ENCODE results near the gene IFIH1.

IFIH1 gene

GRCh38 chr2:162328424-162329157 is 10.1 kb upstream of the IFIH1 start:
- Histone ChIP-seq H3K36me3 (ENCODE audit: control insufficient read depth in 1 of 2, insufficient read depth in 2 of 2, low read length in 2 of 2) (no peaks in the 10 kb centered on the region), H3K4me1 (ENCODE audit: control insufficient read depth in 1 of 2, insufficient read depth in 2 of 2, low read length in 2 of 2) (no peaks in the 10 kb centered on the region), H3K4me3 (ENCODE audit: low read depth in 1 of 2, low read length in 2 of 2) (no peak overlapping the region), H3K27me3 (ENCODE audit: low read depth, low read length) (no peaks in the 10 kb centered on the region), H3K9me3 (ENCODE audit: control insufficient read depth in 1 of 2, low read length in 2 of 2) (no peaks in the 10 kb centered on the region), H3K27ac (ENCODE audit: low read length) (no peak overlapping the region)

DNA sequence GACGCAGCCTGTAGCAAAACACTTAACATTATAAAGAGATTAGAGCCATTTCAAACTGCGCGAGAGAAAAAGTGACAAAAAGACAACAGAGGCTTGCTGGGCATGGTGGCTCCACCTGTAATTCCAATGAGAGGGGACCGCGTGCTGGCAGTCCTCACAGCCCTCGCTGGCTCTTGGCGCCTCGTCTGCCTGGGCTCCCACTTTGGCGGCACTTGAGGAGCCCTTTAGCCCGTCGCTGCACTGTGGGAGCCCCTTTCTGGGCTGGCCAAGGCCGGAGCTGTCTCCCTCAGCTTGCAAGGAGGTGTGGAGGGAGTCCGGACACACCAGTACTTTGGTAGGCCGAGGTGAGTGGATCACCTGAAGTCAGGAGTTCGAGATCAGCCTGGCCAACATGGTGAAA is 9.3 kb upstream of the IFIH1 start:
- H3K27me3 ChIP-seq (ENCODE audit: low read depth, low read length) = no peaks in the 10 kb centered on the region
- no peaks in the 10 kb centered on the region for H3K36me3 ChIP-seq (ENCODE audit: control insufficient read depth in 1 of 2, insufficient read depth in 2 of 2, low read length in 2 of 2)
- no peaks in the 10 kb centered on the region for H3K4me1 ChIP-seq (ENCODE audit: control insufficient read depth in 1 of 2, insufficient read depth in 2 of 2, low read length in 2 of 2)
- H3K9me3 ChIP-seq (ENCODE audit: control insufficient read depth in 1 of 2, low read length in 2 of 2) = no peaks in the 10 kb centered on the region
- no peak overlapping the region for H3K27ac ChIP-seq (ENCODE audit: low read length)
- H3K4me3 ChIP-seq (ENCODE audit: low read depth in 1 of 2, low read length in 2 of 2) = no peak overlapping the region

DNA sequence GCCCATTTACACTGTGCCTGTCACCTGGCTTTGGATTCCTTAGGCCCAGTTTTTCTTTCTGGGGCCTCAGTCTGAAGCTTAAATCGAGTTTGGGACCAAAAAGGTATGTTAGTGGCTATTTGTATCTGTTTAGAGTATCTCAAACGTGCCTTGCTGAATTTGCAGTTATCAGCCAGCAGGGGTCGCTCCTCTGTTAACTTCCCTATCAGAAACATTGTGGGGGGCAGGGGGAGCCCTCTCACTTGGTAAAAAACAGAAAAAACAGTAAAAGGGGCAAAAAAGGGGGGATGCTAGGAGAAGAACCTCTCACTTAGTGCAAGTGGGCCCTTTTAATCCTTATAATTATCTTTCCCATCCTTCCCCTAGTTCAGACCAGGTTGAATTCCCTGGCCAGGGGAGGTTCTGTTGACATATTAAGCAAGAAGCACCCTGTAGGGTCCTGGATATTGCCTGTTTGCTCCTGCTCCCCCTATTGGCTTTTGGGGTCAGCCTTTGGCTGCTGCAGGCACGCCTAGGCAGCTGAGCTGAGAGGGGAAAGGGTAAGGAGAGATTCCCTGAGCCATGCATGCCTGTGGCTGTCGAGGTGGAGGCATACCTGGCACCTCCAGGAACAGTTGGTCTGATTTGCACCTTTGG is 8.8 kb upstream of the IFIH1 start:
- Histone ChIP-seq H3K36me3 (ENCODE audit: control insufficient read depth in 1 of 2, insufficient read depth in 2 of 2, low read length in 2 of 2) (no peaks in the 10 kb centered on the region), H3K27ac (ENCODE audit: low read length) (no peak overlapping the region), H3K9me3 (ENCODE audit: control insufficient read depth in 1 of 2, low read length in 2 of 2) (no peaks in the 10 kb centered on the region), H3K4me3 (ENCODE audit: low read depth in 1 of 2, low read length in 2 of 2) (no peak overlapping the region), H3K27me3 (ENCODE audit: low read depth, low read length) (no peaks in the 10 kb centered on the region), H3K4me1 (ENCODE audit: control insufficient read depth in 1 of 2, insufficient read depth in 2 of 2, low read length in 2 of 2) (no peaks in the 10 kb centered on the region)

GRCh38 chr2:162324953-162325352 is 6.5 kb upstream of the IFIH1 start:
- Histone ChIP-seq H3K4me3 (ENCODE audit: low read depth in 1 of 2, low read length in 2 of 2) (no peak overlapping the region), H3K4me1 (ENCODE audit: control insufficient read depth in 1 of 2, insufficient read depth in 2 of 2, low read length in 2 of 2) (no peaks in the 10 kb centered on the region), H3K36me3 (ENCODE audit: control insufficient read depth in 1 of 2, insufficient read depth in 2 of 2, low read length in 2 of 2) (no peaks in the 10 kb centered on the region), H3K27ac (ENCODE audit: low read length) (no peak overlapping the region), H3K9me3 (ENCODE audit: control insufficient read depth in 1 of 2, low read length in 2 of 2) (no peaks in the 10 kb centered on the region), H3K27me3 (ENCODE audit: low read depth, low read length) (no peaks in the 10 kb centered on the region)

DNA sequence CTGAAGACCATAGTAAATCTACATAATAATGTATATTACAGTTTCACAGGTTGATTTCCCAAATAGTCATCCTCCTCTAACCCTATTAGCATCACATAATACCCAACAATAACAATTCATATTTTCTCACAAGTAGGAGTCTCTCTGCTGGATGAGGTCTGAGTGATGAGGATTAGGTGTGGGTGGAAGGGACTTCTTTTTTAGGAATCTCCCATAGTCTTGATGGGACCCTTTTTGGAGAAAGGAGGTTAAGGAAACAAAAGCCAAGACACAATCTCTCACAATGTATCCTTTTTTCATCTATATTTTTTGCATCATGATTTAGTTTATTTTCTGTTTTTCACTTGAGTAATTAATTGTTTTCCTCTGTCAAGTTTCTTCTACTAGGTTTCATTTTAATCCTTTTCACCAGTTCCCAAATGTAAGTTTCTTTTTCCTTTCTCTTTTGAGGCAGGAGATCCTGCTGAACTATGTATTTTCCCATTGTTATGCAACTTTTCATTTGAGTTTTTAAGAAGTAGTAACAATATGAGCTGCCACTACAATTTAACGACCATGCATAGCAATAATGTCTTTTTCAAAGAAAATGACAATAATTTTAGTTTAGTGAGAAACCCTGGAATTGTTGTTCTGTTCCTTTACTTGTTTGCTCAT is 2.5 kb upstream of the IFIH1 start:
- no peak overlapping the region for H3K27ac ChIP-seq (ENCODE audit: low read length)
- H3K9me3 ChIP-seq (ENCODE audit: control insufficient read depth in 1 of 2, low read length in 2 of 2) = no peaks in the 10 kb centered on the region
- no peaks in the 10 kb centered on the region for H3K27me3 ChIP-seq (ENCODE audit: low read depth, low read length)
- H3K36me3 ChIP-seq (ENCODE audit: control insufficient read depth in 1 of 2, insufficient read depth in 2 of 2, low read length in 2 of 2) = no peaks in the 10 kb centered on the region
- no peak overlapping the region for H3K4me3 ChIP-seq (ENCODE audit: low read depth in 1 of 2, low read length in 2 of 2)
- peaks cover 0 to 2% of the 10 kb centered on the region in 2 donors for H3K4me1 ChIP-seq (ENCODE audit: control insufficient read depth in 1 of 2, insufficient read depth in 2 of 2, low read length in 2 of 2)

- peaks cover 0 to 7% of the 10 kb centered on the region in 2 donors for H3K4me1 ChIP-seq (ENCODE audit: control insufficient read depth in 1 of 2, insufficient read depth in 2 of 2, low read length in 2 of 2)
- H3K4me3 ChIP-seq (ENCODE audit: low read depth in 1 of 2, low read length in 2 of 2) = peak overlapping the region; percentile 75 to 95
- peak overlapping the region; percentile 90 for H3K27ac ChIP-seq (ENCODE audit: low read length)
- no peaks in the 10 kb centered on the region for H3K9me3 ChIP-seq (ENCODE audit: control insufficient read depth in 1 of 2, low read length in 2 of 2)
- no peaks in the 10 kb centered on the region for H3K36me3 ChIP-seq (ENCODE audit: control insufficient read depth in 1 of 2, insufficient read depth in 2 of 2, low read length in 2 of 2)
- H3K27me3 ChIP-seq (ENCODE audit: low read depth, low read length) = no peaks in the 10 kb centered on the region
Observed at GRCh38 chr2:162317861-162318327, 590 bp downstream of the IFIH1 start.

DNA sequence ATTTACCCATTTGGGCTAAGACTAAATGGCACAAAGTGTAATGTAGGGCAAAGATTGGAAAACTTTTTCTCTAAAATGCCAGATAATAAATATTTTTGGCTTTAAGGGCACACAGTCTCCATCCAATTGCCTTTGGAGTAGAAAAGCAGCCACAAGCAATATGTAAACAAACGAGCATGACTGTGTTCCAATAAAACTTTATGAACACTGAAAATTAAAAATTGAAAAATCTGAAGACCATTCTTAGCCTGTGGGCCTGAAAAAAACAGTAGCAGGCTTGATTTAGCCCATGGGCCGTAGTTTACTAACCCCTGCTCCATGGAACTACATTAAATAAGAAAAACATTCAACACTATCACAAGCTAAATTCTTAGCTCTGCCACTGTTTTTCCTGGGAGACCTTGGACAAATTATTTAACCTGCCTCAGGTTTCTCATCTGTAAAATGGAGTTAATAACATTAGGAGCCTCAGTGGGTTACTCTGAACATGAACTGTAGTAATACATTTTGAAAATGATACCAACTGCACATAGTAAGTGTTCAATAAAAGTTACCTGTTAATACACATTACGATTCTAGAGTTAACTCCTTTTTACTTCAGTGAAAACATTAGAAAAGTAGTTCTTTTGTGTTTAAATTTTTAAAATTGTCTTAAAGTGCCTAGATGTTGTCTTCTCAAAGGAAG is 1.3 kb downstream of the IFIH1 start:
- Histone ChIP-seq H3K36me3 (ENCODE audit: control insufficient read depth in 1 of 2, insufficient read depth in 2 of 2, low read length in 2 of 2) (no peaks in the 10 kb centered on the region), H3K4me3 (ENCODE audit: low read depth in 1 of 2, low read length in 2 of 2) (peak overlapping the region; percentile 75 to 95), H3K27me3 (ENCODE audit: low read depth, low read length) (no peaks in the 10 kb centered on the region), H3K9me3 (ENCODE audit: control insufficient read depth in 1 of 2, low read length in 2 of 2) (no peaks in the 10 kb centered on the region), H3K27ac (ENCODE audit: low read length) (peak overlapping the region; percentile 90), H3K4me1 (ENCODE audit: control insufficient read depth in 1 of 2, insufficient read depth in 2 of 2, low read length in 2 of 2) (peaks cover 0 to 7% of the 10 kb centered on the region in 2 donors)

DNA sequence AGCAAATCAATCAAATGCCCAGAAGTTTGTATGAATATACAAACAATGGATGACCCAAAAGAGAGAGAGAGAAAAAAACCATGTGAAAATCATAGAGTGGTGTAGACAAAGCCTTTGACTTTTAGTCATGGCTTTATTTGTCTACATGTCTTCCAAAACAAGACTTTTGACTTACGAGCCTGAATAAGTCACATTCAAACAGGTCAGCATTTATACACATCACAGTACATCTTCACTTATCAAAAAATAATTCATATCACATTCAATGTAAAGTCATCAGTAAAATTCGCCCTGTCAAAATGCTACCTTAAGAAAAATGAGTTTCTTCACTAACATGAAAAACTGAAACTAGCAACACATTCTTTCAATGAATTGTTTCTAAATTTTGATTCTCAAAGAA is 1.9 kb downstream of the IFIH1 start:
- Histone ChIP-seq H3K27me3 (ENCODE audit: low read depth, low read length) (no peaks in the 10 kb centered on the region), H3K9me3 (ENCODE audit: control insufficient read depth in 1 of 2, low read length in 2 of 2) (no peaks in the 10 kb centered on the region), H3K36me3 (ENCODE audit: control insufficient read depth in 1 of 2, insufficient read depth in 2 of 2, low read length in 2 of 2) (no peaks in the 10 kb centered on the region), H3K4me3 (ENCODE audit: low read depth in 1 of 2, low read length in 2 of 2) (peak overlapping the region; percentile 75 to 95), H3K4me1 (ENCODE audit: control insufficient read depth in 1 of 2, insufficient read depth in 2 of 2, low read length in 2 of 2) (peaks cover 0 to 7% of the 10 kb centered on the region in 2 donors), H3K27ac (ENCODE audit: low read length) (no peak overlapping the region)

DNA sequence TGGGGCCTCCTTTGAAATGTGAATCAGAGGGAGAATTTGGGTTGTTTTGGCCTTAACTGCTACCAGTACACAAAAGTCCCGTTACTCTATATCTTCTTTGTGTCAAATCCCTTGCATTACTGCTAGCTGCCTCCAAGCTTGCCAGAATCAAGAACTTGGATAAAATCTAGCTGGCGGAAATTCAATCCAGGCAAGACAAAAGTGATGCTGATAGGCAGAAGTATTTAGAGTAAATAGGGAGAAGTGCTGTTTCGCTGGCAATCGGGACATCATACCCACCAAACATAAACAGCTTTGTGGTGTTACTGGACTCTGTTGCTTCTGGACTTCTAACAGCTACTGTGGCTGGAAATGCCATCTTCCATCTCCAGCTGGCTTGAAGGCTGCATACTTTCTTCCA is 2.5 kb downstream of the IFIH1 start:
- peak overlapping the region; percentile 6 to 95 for H3K4me3 ChIP-seq (ENCODE audit: low read depth in 1 of 2, low read length in 2 of 2)

GRCh38 chr2:162312853-162313252 is 5.6 kb downstream of the IFIH1 start:
- Histone ChIP-seq H3K4me1 (ENCODE audit: control insufficient read depth in 1 of 2, insufficient read depth in 2 of 2, low read length in 2 of 2) (peaks cover 0 to 7% of the 10 kb centered on the region in 2 donors), H3K9me3 (ENCODE audit: control insufficient read depth in 1 of 2, low read length in 2 of 2) (no peaks in the 10 kb centered on the region), H3K27ac (ENCODE audit: low read length) (no peak overlapping the region), H3K27me3 (ENCODE audit: low read depth, low read length) (no peaks in the 10 kb centered on the region), H3K36me3 (ENCODE audit: control insufficient read depth in 1 of 2, insufficient read depth in 2 of 2, low read length in 2 of 2) (no peaks in the 10 kb centered on the region), H3K4me3 (ENCODE audit: low read depth in 1 of 2, low read length in 2 of 2) (no peak overlapping the region)

More for the DNA sequence above, 2.5 kb downstream of the IFIH1 start:
- H3K27ac ChIP-seq (ENCODE audit: low read length) = no peak overlapping the region
- H3K9me3 ChIP-seq (ENCODE audit: control insufficient read depth in 1 of 2, low read length in 2 of 2) = no peaks in the 10 kb centered on the region
- no peaks in the 10 kb centered on the region for H3K36me3 ChIP-seq (ENCODE audit: control insufficient read depth in 1 of 2, insufficient read depth in 2 of 2, low read length in 2 of 2)
- no peaks in the 10 kb centered on the region for H3K27me3 ChIP-seq (ENCODE audit: low read depth, low read length)
- H3K4me1 ChIP-seq (ENCODE audit: control insufficient read depth in 1 of 2, insufficient read depth in 2 of 2, low read length in 2 of 2) = peaks cover 0 to 7% of the 10 kb centered on the region in 2 donors

All from muscle layer of duodenum (tissue), 2 donors.